ENCODE data around the gene LHX3.

- TF ChIP-seq CTCF (tag by site-specific recombination; IDR thresholded peaks at IDR 0.05) = no peak
- no peak for TF ChIP-seq KLF1 (tag by site-specific recombination; IDR thresholded peaks at IDR 0.05)
- TF ChIP-seq ZNF24 (tag by site-specific recombination; IDR thresholded peaks at IDR 0.05) = no peak
- no peak for TF ChIP-seq ZNF423 (tag by site-specific recombination; IDR thresholded peaks at IDR 0.05)
- TF ChIP-seq SETDB1 (IDR thresholded peaks at IDR 0.05; ENCODE audit: insufficient read length, low read length) = no peak
- TF ChIP-seq PRDM6 (tag by site-specific recombination; IDR thresholded peaks at IDR 0.05) = no peak
- no peak for TF ChIP-seq ZNF670 (tag by site-specific recombination; IDR thresholded peaks at IDR 0.05; ENCODE audit: low read depth)
- TF ChIP-seq ZNF449 (tag by site-specific recombination; IDR thresholded peaks at IDR 0.05) = no peak
- no peak for TF ChIP-seq ZNF747 (tag by site-specific recombination; IDR thresholded peaks at IDR 0.05)
- TF ChIP-seq OSR2 (tag by site-specific recombination; IDR thresholded peaks at IDR 0.05) = no peak
- no peak for TF ChIP-seq ZSCAN30 (tag by site-specific recombination; IDR thresholded peaks at IDR 0.05)
- TF ChIP-seq ZNF394 (tag by site-specific recombination; IDR thresholded peaks at IDR 0.05; ENCODE audit: borderline replicate concordance) = no peak
- TF ChIP-seq ZFP37 (tag by site-specific recombination; IDR thresholded peaks at IDR 0.05) = no peak
- TF ChIP-seq ZSCAN23 (tag by site-specific recombination; IDR thresholded peaks at IDR 0.05) = no peak
Observed at GRCh38 chr9:136148766-136149165, 56.2 kb downstream of the LHX3 start.
